Aorta (tissue), 5 donors: ENCODE measurements around the gene LAIR2. TPM values are rescaled to one million over a fixed set of nuclear protein-coding genes. Genes with fewer than 3 reads are reported as not detected.

Experiments used
- ATAC-seq: fragments of 200-7000 bp; cut with Tn5 transposase; one replicate; pipeline ENCODE4 v1.9.1; 2022; ENCODE audit warnings: moderate library complexity; ENCODE audit not compliant: low FRiP score
- DNase-seq, 2 donors: peaks; one replicate each; pipeline ENCODE4 v3.0.0-alpha.2; 2020
- H3K27ac ChIP-seq, 2 donors: one replicate each; pipeline ENCODE4 v1.5.1; 2013; ENCODE audit warnings: low read length in 2 of 2, mild to moderate bottlenecking in 2 of 2, moderate library complexity in 2 of 2, control low read depth in 1 of 2, inconsistent platforms in 1 of 2, low read depth in 1 of 2
- H3K27me3 ChIP-seq, 2 donors: one replicate each; pipeline ENCODE4 v1.6.1; 2013; ENCODE audit warnings: control low read depth in 1 of 2, low read length in 1 of 2, mild to moderate bottlenecking in 1 of 2, moderate library complexity in 1 of 2; ENCODE audit not compliant: insufficient read depth in 2 of 2, control insufficient read depth in 1 of 2
- H3K36me3 ChIP-seq, 2 donors: one replicate each; pipeline ENCODE4 v1.6.1; 2013; ENCODE audit warnings: control low read depth in 1 of 2, low read length in 1 of 2, mild to moderate bottlenecking in 1 of 2; ENCODE audit not compliant: insufficient read depth in 2 of 2, control insufficient read depth in 1 of 2
- H3K4me1 ChIP-seq, 2 donors: one replicate each; pipeline ENCODE4 v1.6.1; 2013; ENCODE audit warnings: low read length in 2 of 2, control low read depth in 1 of 2, mild to moderate bottlenecking in 1 of 2, moderate library complexity in 1 of 2; ENCODE audit not compliant: insufficient read depth in 2 of 2, control insufficient read depth in 1 of 2
- H3K4me3 ChIP-seq, 2 donors: one replicate each; pipeline ENCODE4 v1.5.1; 2013; ENCODE audit warnings: low read length in 2 of 2, control low read depth in 1 of 2, mild to moderate bottlenecking in 1 of 2
- H3K9me3 ChIP-seq: one replicate; pipeline ENCODE4 v1.6.1; 2013; ENCODE audit warnings: mild to moderate bottlenecking, low read length; ENCODE audit not compliant: control insufficient read depth
- WGBS, 2 donors: extraction: QIAGEN DNeasy Blood & Tissue Kit; methylation state at CpG; one replicate each; pipeline ENCODE4 v1.1.7; 2013; 5-methylcytosine and 5-hydroxymethylcytosine counted together
- intact Hi-C, 2 donors: fragments of 100-400 bp; cut with DNase I; formaldehyde crosslinking; loops; one replicate each; pipeline versions ENCODE4 v1.14.2 to v1.15.0; 2022
- long read RNA-seq, 2 donors: library from polyadenylated mRNA; unstranded; transcript quantifications; one replicate each; pipeline ENCODE4 v2.0.0, GENCODE V29; 2020 to 2021
- polyA plus RNA-seq, 2 donors: library from polyadenylated mRNA; stranded (reverse); fragments of 200-250 nt; gene quantifications; one replicate each; pipeline ENCODE4 v1.2.3, GENCODE V29; 2013
- total RNA-seq, 2 donors: library from RNA; stranded (reverse); fragmentation: NEBNext Ultra II Directional; extraction: Animal tissue kit (Norgen Biotek cat#: 25700); gene quantifications; one replicate each; pipeline ENCODE4 v1.2.1, GENCODE V29; 2021
- donor health status: healthy with polysubstance abuse.
- donor health status: Bipolar disorder and iron deficiency.
- donor health status: DM: no; HTN: no; CAD: no.
- donor health status: DM: no; HTN: no; CAD: no.
- donor health status: DM: yes; HTN: yes; CAD: no.

Gene LAIR2
- total RNA-seq (1 to 10 TPM in 1 of 2 donors, under 1 TPM in 1; 0.52 to 2.4 TPM), polyA plus RNA-seq (not detected)
- long read RNA-seq, donor 1, result 0 reads
- long read RNA-seq, donor 2, result 0 reads

- Histone ChIP-seq H3K27ac (no peak within 1 kb of the TSS), H3K27me3 (no peaks in the 10 kb centered on the region), H3K9me3 (peaks cover 1% of the 10 kb centered on the region), H3K4me3 (no peak within 1 kb of the TSS), H3K36me3 (no peaks in the 10 kb centered on the region), H3K4me1 (no peaks in the 10 kb centered on the region)
- intact Hi-C loops, result no loop called here
- ATAC-seq (no peak), DNase-seq (no peak)
- 75 to 78% methylated on average over 14 of the region's 14 CpGs for WGBS, 2 donors
Measured at GRCh38 chr19:54502518-54503048, at the start of gene LAIR2. LAIR2 (plus strand) TSS chr19:54502831; CDS start chr19:54502919, 88 bp downstream.

GRCh38 chr19:54453921-54454780, 48.5 kb upstream of the LAIR2 start:
- intact Hi-C loops, result loop anchor here in 1 of 2 donors (10.0 kb wide), 1 partner anchor 299 kb away; the partner anchor contains the start of gene LENG1
- Histone ChIP-seq H3K9me3 (no peaks in the 10 kb centered on the region), H3K27me3 (no peaks in the 10 kb centered on the region), H3K4me1 (no peaks in the 10 kb centered on the region), H3K36me3 (peaks cover 6 to 43% of the 10 kb centered on the region in 2 donors), H3K27ac (no peak overlapping the region), H3K4me3 (no peak overlapping the region)
- WGBS, 2 donors, result 89% methylated on average over 31 of the region's 31 CpGs
- DNase-seq, result peak; percentile 45 to 70
- ATAC-seq, result no peak

- ATAC-seq, result no peak
- H3K4me1 ChIP-seq, result no peaks in the 10 kb centered on the region
- intact Hi-C loops, result loop anchor here in 1 of 2 donors (10.0 kb wide), 1 partner anchor 300 kb away; the partner anchor contains the start of gene LENG1
Measured at GRCh38 chr19:54454781-54455675, 47.6 kb upstream of the LAIR2 start.

GRCh38 chr19:54455786-54456422, 46.7 kb upstream of the LAIR2 start:
- H3K4me3 ChIP-seq, result no peak overlapping the region
- H3K27me3 ChIP-seq, result no peaks in the 10 kb centered on the region
- intact Hi-C loops, result loop anchor here in 1 of 2 donors (10.0 kb wide), 1 partner anchor 301 kb away; the partner anchor contains the start of gene LENG1
- WGBS, 2 donors, result 88 to 92% methylated on average over 33 to 40 of the region's 40 CpGs
- no peaks in the 10 kb centered on the region for H3K4me1 ChIP-seq
- no peak overlapping the region for H3K27ac ChIP-seq
- no peak for ATAC-seq
- H3K36me3 ChIP-seq, result peaks cover 6 to 45% of the 10 kb centered on the region in 2 donors
- peak in 1 of 2 donors; percentile 71 for DNase-seq
- H3K9me3 ChIP-seq, result no peaks in the 10 kb centered on the region

More at GRCh38 chr19:54454781-54455675, 47.6 kb upstream of the LAIR2 start:
- H3K27ac ChIP-seq, result no peak overlapping the region
- WGBS, 2 donors, result 90 to 92% methylated on average over 33 of the region's 33 CpGs
- H3K9me3 ChIP-seq, result no peaks in the 10 kb centered on the region
- peak in 1 of 2 donors; percentile 41 for DNase-seq
- H3K27me3 ChIP-seq, result no peaks in the 10 kb centered on the region
- peaks cover 6 to 43% of the 10 kb centered on the region in 2 donors for H3K36me3 ChIP-seq
- no peak overlapping the region for H3K4me3 ChIP-seq

GRCh38 chr19:54456423-54457373, 45.9 kb upstream of the LAIR2 start:
- H3K9me3 ChIP-seq, result no peaks in the 10 kb centered on the region
- ATAC-seq, result no peak
- no peaks in the 10 kb centered on the region for H3K4me1 ChIP-seq

GRCh38 chr19:54457773-54458647, 44.6 kb upstream of the LAIR2 start:
- peaks cover 6 to 41% of the 10 kb centered on the region in 2 donors for H3K36me3 ChIP-seq
- 88 to 89% methylated on average over 42 of the region's 42 CpGs for WGBS, 2 donors
- intact Hi-C loops, result loop anchor here in 1 of 2 donors (10.0 kb wide), 1 partner anchor 303 kb away; the partner anchor contains the start of gene LENG1

More at GRCh38 chr19:54456423-54457373, 45.9 kb upstream of the LAIR2 start:
- H3K27ac ChIP-seq, result no peak overlapping the region
- no peaks in the 10 kb centered on the region for H3K27me3 ChIP-seq
- H3K4me3 ChIP-seq, result no peak overlapping the region
- H3K36me3 ChIP-seq, result peaks cover 6 to 49% of the 10 kb centered on the region in 2 donors
- WGBS, 2 donors, result 90 to 91% methylated on average over 49 to 51 of the region's 51 CpGs
- peak in 1 of 2 donors; percentile 74 for DNase-seq
- intact Hi-C loops, result loop anchor here in 1 of 2 donors (10.0 kb wide), 1 partner anchor 302 kb away; the partner anchor contains the start of gene LENG1

More at GRCh38 chr19:54457773-54458647, 44.6 kb upstream of the LAIR2 start:
- no peak for ATAC-seq
- Histone ChIP-seq H3K9me3 (no peaks in the 10 kb centered on the region), H3K27ac (no peak overlapping the region), H3K4me3 (no peak overlapping the region), H3K27me3 (no peaks in the 10 kb centered on the region), H3K4me1 (no peaks in the 10 kb centered on the region)
- no peak for DNase-seq
